Bronchial epithelial cell (primary cell): ENCODE data around the gene PTPRD. TPM values are rescaled to one million over a fixed set of nuclear protein-coding genes. Genes with fewer than 3 reads are reported as not detected.

ENCODE experiments used
- DNase-seq: peaks from one replicate; pipeline ENCODE4 v3.0.0-alpha.2; 2010; ENCODE audit warnings: low read depth
- FAIRE-seq: peaks from 2 replicates; lab custom pipeline; 2011; peaks lifted over from hg19 to GRCh38; lab: Jason Lieb, UNC
- H3K27me3 ChIP-seq: 2 replicates; pipeline ENCODE4 v1.5.1; 2011; ENCODE audit warnings: low read length; ENCODE audit not compliant: control insufficient read depth, insufficient read depth
- H3K36me3 ChIP-seq: 2 replicates; pipeline ENCODE4 v1.5.1; 2011; ENCODE audit warnings: low read length; ENCODE audit not compliant: control insufficient read depth, insufficient read depth
- H3K4me3 ChIP-seq: 2 replicates; pipeline ENCODE4 v1.5.1; 2011; ENCODE audit warnings: mild to moderate bottlenecking, low read depth, low read length, control low read depth
- CTCF ChIP-seq: IDR thresholded peaks from 2 replicates; pipeline ENCODE4 v1.5.1; 2011; ENCODE audit warnings: mild to moderate bottlenecking, moderate library complexity, low read length, control low read depth, inconsistent platforms; ENCODE audit not compliant: insufficient read depth, severe bottlenecking
- total RNA-seq: library from RNA; depleted of rRNA; stranded (reverse); fragments of >200 nt; gene quantifications from 2 replicates; pipeline ENCODE4 v1.2.1, GENCODE V29; 2014

PTPRD gene
- total RNA-seq, 1 donor from 2014 or later: 2.9 TPM

GRCh38 chr9:8724284-8725018 lies 1888.4 kb downstream of the PTPRD start:
- FAIRE-seq: no peak
- no peak for DNase-seq
- Histone ChIP-seq H3K4me3 (no peak overlapping the region), H3K27me3 (no peaks in the 10 kb centered on the region), H3K36me3 (no peaks in the 10 kb centered on the region)
- no peak for TF ChIP-seq CTCF

- no peak for FAIRE-seq
- Histone ChIP-seq H3K36me3 (no peaks in the 10 kb centered on the region), H3K4me3 (no peak overlapping the region), H3K27me3 (no peaks in the 10 kb centered on the region)
- no peak for TF ChIP-seq CTCF
- DNase-seq: no peak
Observed at GRCh38 chr9:8723195-8723594, 1889.6 kb downstream of the PTPRD start.

- FAIRE-seq: no peak
- no peak for DNase-seq
- no peaks in the 10 kb centered on the region for H3K36me3 ChIP-seq
- no peak for TF ChIP-seq CTCF
- H3K27me3 ChIP-seq: no peaks in the 10 kb centered on the region
- H3K4me3 ChIP-seq: no peak overlapping the region
Observed at GRCh38 chr9:8719833-8720486, 1892.8 kb downstream of the PTPRD start.

GRCh38 chr9:8718121-8718725 lies 1894.6 kb downstream of the PTPRD start:
- Histone ChIP-seq H3K4me3 (no peak overlapping the region), H3K27me3 (no peaks in the 10 kb centered on the region), H3K36me3 (no peaks in the 10 kb centered on the region)
- no peak for TF ChIP-seq CTCF
- FAIRE-seq: no peak
- peak; percentile 68 for DNase-seq

GRCh38 chr9:8717146-8717545 lies 1895.7 kb downstream of the PTPRD start:
- Histone ChIP-seq H3K27me3 (no peaks in the 10 kb centered on the region), H3K36me3 (no peaks in the 10 kb centered on the region), H3K4me3 (no peak overlapping the region)
- no peak for TF ChIP-seq CTCF
- FAIRE-seq (no peak), DNase-seq (no peak)
